Heart right ventricle (tissue), 16 donors: ENCODE data around the gene FTSJ3. TPM values are rescaled to one million over a fixed set of nuclear protein-coding genes. Genes with fewer than 3 reads are reported as not detected.

Experiments
- ATAC-seq, 8 donors: fragments of 200-7000 bp; cut with Tn5 transposase; one replicate each; pipeline ENCODE4 v1.9.1; 2020; ENCODE audit warnings: mild to moderate bottlenecking in 8 of 8, moderate library complexity in 8 of 8, moderate number of reproducible peaks in 1 of 8
- DNase-seq, 2 donors: peaks; one replicate each; pipeline ENCODE4 v3.0.0-alpha.2; 2020
- H3K27ac ChIP-seq, 10 donors: fragments of 200-600 bp; sonication (generic) in 2 of 10; one replicate each; pipeline versions ENCODE4 v1.5.0 to v1.8.0; 2020 to 2022; ENCODE audit warnings: mild to moderate bottlenecking in 3 of 10
- H3K27me3 ChIP-seq, 7 donors: fragments of 200-600 bp; one replicate each; pipeline ENCODE4 v1.8.0; 2021 to 2022; ENCODE audit warnings: mild to moderate bottlenecking in 2 of 7
- H3K36me3 ChIP-seq, 9 donors: fragments of 200-600 bp; sonication (generic) in 1 of 9; one replicate each; pipeline versions ENCODE4 v1.5.0 to v1.8.0; 2020 to 2022; ENCODE audit warnings: mild to moderate bottlenecking in 2 of 9
- H3K4me1 ChIP-seq, 9 donors: fragments of 200-600 bp; sonication (generic) in 1 of 9; one replicate each; pipeline versions ENCODE4 v1.5.0 to v1.8.0; 2020 to 2022; ENCODE audit warnings: mild to moderate bottlenecking in 4 of 9
- H3K4me3 ChIP-seq, 10 donors: fragments of 200-600 bp; sonication (generic) in 2 of 10; one replicate each; pipeline versions ENCODE4 v1.5.0 to v1.8.0; 2020 to 2022; ENCODE audit warnings: mild to moderate bottlenecking in 7 of 10, moderate library complexity in 2 of 10
- H3K9me3 ChIP-seq, 11 donors: fragments of 200-600 bp in 10 of 11; sonication (generic) in 2 of 11; one replicate each; pipeline versions ENCODE4 v1.5.0 to v1.8.0; 2013 to 2022; ENCODE audit warnings: mild to moderate bottlenecking in 2 of 11, control low read depth in 1 of 11, moderate library complexity in 1 of 11
- CTCF ChIP-seq, 9 donors: fragments of 200-600 bp; sonication (generic) in 2 of 9; IDR thresholded peaks; one replicate each; pipeline versions ENCODE4 v1.5.0 to v1.8.0; 2021 to 2022; ENCODE audit warnings: antibody characterized with exemption in 9 of 9, mild to moderate bottlenecking in 5 of 9, moderate library complexity in 1 of 9
- WGBS, 2 donors: extraction: QIAGEN DNeasy Blood & Tissue Kit; methylation state at CpG; one replicate each; pipeline ENCODE4 v1.1.7; 2013; ENCODE audit warnings: inconsistent platforms in 1 of 2; 5-methylcytosine and 5-hydroxymethylcytosine counted together
- intact Hi-C, 10 donors: fragments of 100-400 bp; cut with DNase I; formaldehyde crosslinking; loops; one replicate each; pipeline versions ENCODE4 v1.11.1 to v1.14.2; 2022
- polyA plus RNA-seq, 2 donors: library from polyadenylated mRNA; stranded (reverse); fragments of 200-250 nt; gene quantifications; one replicate each; pipeline ENCODE4 v1.2.3, GENCODE V29; 2013
- total RNA-seq, 10 donors: library from RNA; stranded (reverse); fragmentation: NEBNext Ultra II Directional in 3 of 10; extraction: Animal tissue kit (Norgen Biotek cat#: 25700) in 3 of 10; gene quantifications; one replicate each; pipeline versions ENCODE4 v1.2.1 to v1.2.4, GENCODE V29; 2021 to 2023
- donor health status: Arrhythmogenic right ventricular cardiomyopathy.
- donor health status: ischemic (EF 13 %, LVEDD 7.1; RV severe dilation, severe dysfunction).
- donor health status: healthy with polysubstance abuse.
- donor health status: DM: no; HTN: yes; CAD: no.
- donor health status: DM: no; HTN: no; CAD: no.
- donor health status: ischemic (EF 25% LVEDD 6.9; RV normal size, moderate dysfunction).
- donor health status: ischemic (EF 25% LVEDD 5.7; RV mildly dilated, moderate dysfunction).
- donor health status: healthy.
- donor health status: DM: yes; HTN: yes; CAD: no.
- donor health status: Ischemic cardiomyopathy.
- donor health status: ischemic (EF 35%, LVEDD 5.7; RV mildly dilated, moderate dysfunction).
- donor health status: nonischemic (EF 11% LVEDD 7.7; RV severe dilation, severe dysfunction).
- donor health status: DM: yes; HTN: yes; CAD: no.
- donor health status: PGD.
- donor health status: ischemic (EF 29% LVEDD 5.4; RV normal size, mild dysfunction).
- donor health status: nonischemic (EF 23%, LVEDD 6.1; RV moderate dilation, normal function).

FTSJ3 gene
- total and polyA plus RNA-seq, 12 donors: 14.0 to 43.0 (median 28.4) TPM

GRCh38 chr17:63773272-63774140 lies 54.0 kb downstream of the FTSJ3 start, which contains the start of gene CCDC47:
Gene CCDC47, minus strand, starts transcription at chr17:63773597. Its CDS starts 7,422 bp downstream, at chr17:63766175.
- Histone ChIP-seq H3K27ac (peak within 1 kb of the TSS; percentile 81 to 99 (median 96)), H3K4me1 (peaks cover 0 to 74% (median 67%) of the 10 kb centered on the region in 9 donors), H3K4me3 (peak within 1 kb of the TSS; percentile 67 to 99 (median 92)), H3K36me3 (peaks cover 0 to 45% (median 0%) of the 10 kb centered on the region in 9 donors), H3K9me3 (no peaks in the 10 kb centered on the region), H3K27me3 (no peaks in the 10 kb centered on the region)
- ATAC-seq (peak; percentile 94 to 97 (median 97)), DNase-seq (peak; percentile 97 to 99)
- intact Hi-C loops: loop anchor here in 4 of 10 donors (1.0 to 10.0 kb wide), 3 partner anchors 32 to 69 kb away; partner anchors contain the start of genes FTSJ3 (in 2 of the 4), PSMC5 (in 2 of the 4), SMARCD2 (in 1 of the 4) and STRADA (in 1 of the 4)
- TF ChIP-seq CTCF (IDR thresholded peaks at IDR 0.05): no peak
- 0 to 1% methylated on average over 74 of the region's 74 CpGs for WGBS, 2 donors

- ATAC-seq (no peak), DNase-seq (no peak)
- TF ChIP-seq CTCF (IDR thresholded peaks at IDR 0.05): no peak
- intact Hi-C loops: loop anchor here in 4 of 10 donors (1.0 to 10.0 kb wide), 3 partner anchors 32 to 69 kb away; partner anchors contain the start of genes FTSJ3 (in 2 of the 4), PSMC5 (in 2 of the 4), SMARCD2 (in 1 of the 4) and STRADA (in 1 of the 4)
- 3 to 4% methylated on average over 7 of the region's 7 CpGs for WGBS, 2 donors
- peak overlapping the region; percentile 81 to 99 (median 96) for H3K27ac ChIP-seq
- H3K27me3 ChIP-seq: no peaks in the 10 kb centered on the region
- peak overlapping the region; percentile 67 to 99 (median 86) for H3K4me3 ChIP-seq
- no peaks in the 10 kb centered on the region for H3K9me3 ChIP-seq
- peaks cover 0 to 43% (median 0%) of the 10 kb centered on the region in 9 donors for H3K36me3 ChIP-seq
- H3K4me1 ChIP-seq: peaks cover 0 to 74% (median 61%) of the 10 kb centered on the region in 9 donors
These were observed 54.6 kb downstream of the FTSJ3 start for GRCh38 chr17:63772801-63773271.

Other genes with a start within 250 kb of the FTSJ3 start
- gene TACO1, start 226.8 kb downstream of the FTSJ3 start, total RNA-seq: 10 to 100 TPM; 37.2 to 51.4 (median 45.2) TPM
- gene TACO1, start 226.8 kb downstream of the FTSJ3 start, polyA plus RNA-seq: 10 to 100 TPM; 33.1 to 52.3 TPM
- 10 to 100 TPM; 30.6 to 79.3 (median 50.3) TPM for gene MAP3K3, start 205.2 kb downstream of the FTSJ3 start, total RNA-seq
- 10 to 100 TPM; 21.1 to 29.4 TPM for gene MAP3K3, start 205.2 kb downstream of the FTSJ3 start, polyA plus RNA-seq
- 10 to 100 TPM in 1 of 10 donors, 1 to 10 TPM in 9; 1.8 to 30.6 (median 3.3) TPM for gene LIMD2, start 127.5 kb downstream of the FTSJ3 start, total RNA-seq
- 10 to 100 TPM in 1 of 2 donors, 1 to 10 TPM in 1; 8.2 to 10.0 TPM for gene LIMD2, start 127.5 kb downstream of the FTSJ3 start, polyA plus RNA-seq
- 10 to 100 TPM; 12.2 to 19.0 (median 17.7) TPM for gene STRADA, start 85.9 kb downstream of the FTSJ3 start, total RNA-seq
- 10 to 100 TPM; 15.7 to 30.0 TPM for gene STRADA, start 85.9 kb downstream of the FTSJ3 start, polyA plus RNA-seq
- 100 to 1,000 TPM in 3 of 10 donors, 10 to 100 TPM in 7; 76.7 to 153 (median 90.6) TPM for gene CCDC47, start 54.1 kb downstream of the FTSJ3 start, total RNA-seq
- gene CCDC47, start 54.1 kb downstream of the FTSJ3 start, polyA plus RNA-seq: 10 to 100 TPM; 32.0 to 86.7 TPM
- 10 to 100 TPM; 54.8 to 69.9 (median 65.0) TPM for gene DDX42, start 53.5 kb downstream of the FTSJ3 start, total RNA-seq
- gene DDX42, start 53.5 kb downstream of the FTSJ3 start, polyA plus RNA-seq: 10 to 100 TPM; 27.7 to 56.4 TPM
- gene PSMC5, start 232 bp downstream of the FTSJ3 start, total RNA-seq: 100 to 1,000 TPM in 9 of 10 donors, 10 to 100 TPM in 1; 92.9 to 153 (median 119) TPM
- gene PSMC5, start 232 bp downstream of the FTSJ3 start, polyA plus RNA-seq: 100 to 1,000 TPM; 161 to 228 TPM
- gene SMARCD2, start 15.0 kb upstream of the FTSJ3 start, total RNA-seq: 10 to 100 TPM; 11.6 to 35.7 (median 17.3) TPM
- 10 to 100 TPM; 23.6 to 31.3 TPM for gene SMARCD2, start 15.0 kb upstream of the FTSJ3 start, polyA plus RNA-seq
- not detected for gene CSH2, start 46.0 kb upstream of the FTSJ3 start, total RNA-seq
- gene CSH2, start 46.0 kb upstream of the FTSJ3 start, polyA plus RNA-seq: not detected
- gene GH2, start 54.3 kb upstream of the FTSJ3 start, total RNA-seq: not detected
- not detected for gene GH2, start 54.3 kb upstream of the FTSJ3 start, polyA plus RNA-seq
- not detected for gene CSH1, start 68.9 kb upstream of the FTSJ3 start, total RNA-seq
- gene CSH1, start 68.9 kb upstream of the FTSJ3 start, polyA plus RNA-seq: not detected
- not detected for gene CSHL1, start 83.6 kb upstream of the FTSJ3 start, total RNA-seq
- gene CSHL1, start 83.6 kb upstream of the FTSJ3 start, polyA plus RNA-seq: not detected
- gene GH1, start 91.2 kb upstream of the FTSJ3 start, total RNA-seq: not detected
- gene GH1, start 91.2 kb upstream of the FTSJ3 start, polyA plus RNA-seq: not detected
- 1 to 10 TPM; 2.2 to 7.8 (median 3.4) TPM for gene CD79B, start 104.7 kb upstream of the FTSJ3 start, total RNA-seq
- 10 to 100 TPM in 1 of 2 donors, 1 to 10 TPM in 1; 5.8 to 11.6 TPM for gene CD79B, start 104.7 kb upstream of the FTSJ3 start, polyA plus RNA-seq
- 1 to 10 TPM in 1 of 10 donors, under 1 TPM in 9; 0.19 to 2.4 (median 0.53) TPM for gene SCN4A, start 145.3 kb upstream of the FTSJ3 start, total RNA-seq
- 1 to 10 TPM in 1 of 2 donors, under 1 TPM in 1; 0.33 to 2.9 TPM for gene SCN4A, start 145.3 kb upstream of the FTSJ3 start, polyA plus RNA-seq
- gene PRR29, start 170.7 kb upstream of the FTSJ3 start, total RNA-seq: under 1 TPM in 6 of 10 donors, not detected in 4; 0.21 to 0.44 (median 0.29) TPM
- under 1 TPM; 0.29 to 0.66 TPM for gene PRR29, start 170.7 kb upstream of the FTSJ3 start, polyA plus RNA-seq
- gene ICAM2, start 193.0 kb upstream of the FTSJ3 start, total RNA-seq: 10 to 100 TPM; 25.2 to 70.2 (median 32.4) TPM
- 100 to 1,000 TPM in 1 of 2 donors, 10 to 100 TPM in 1; 83.9 to 117 TPM for gene ICAM2, start 193.0 kb upstream of the FTSJ3 start, polyA plus RNA-seq